Measurements from ENCODE around the gene DNAJB8.

GRCh38 chr3:128429751-128430150 is 36.9 kb downstream of the DNAJB8 start:
- TF ChIP-seq CTCF (conservative IDR thresholded peaks at IDR 0.05 in 1 of 2, IDR thresholded peaks at IDR 0.05 in 1 of 2; ENCODE audit: extremely low read depth in 1 of 2, insufficient read depth in 1 of 2, low read depth in 1 of 2, low read length in 2 of 2) (no peak), EZH2 (IDR thresholded peaks at IDR 0.05; ENCODE audit: borderline replicate concordance, low read length) (no peak)
